Measurements from ENCODE around the gene SEMG2. TPM values are rescaled to one million over a fixed set of nuclear protein-coding genes. Genes with fewer than 3 reads are reported as not detected.

SEMG2 gene
- total and polyA plus RNA-seq, 9 of the 15 experiments (the other 6 are each of a cell fraction or from before 2014, with no cell fraction given), result not detected

GRCh38 chr20:45174434-45175364, 46.5 kb upstream of the SEMG2 start, which contains the start of gene PI3:
PI3 (plus strand) TSS chr20:45174902; CDS start chr20:45174923, 21 bp downstream.
- H3K9me1 ChIP-seq (ENCODE audit: control insufficient read depth, insufficient read depth, low read length), result no peaks in the 10 kb centered on the region
- no peaks in the 10 kb centered on the region for H4K20me1 ChIP-seq (replicated peaks; ENCODE audit: control insufficient read depth, insufficient read depth, low read length)
- no peak for FAIRE-seq
- H2AFZ ChIP-seq (ENCODE audit: low read depth, low read length), result no peak within 1 kb of the TSS
- H3K36me3 ChIP-seq (ENCODE audit: control insufficient read depth, insufficient read depth, low read length), result no peaks in the 10 kb centered on the region
- no peak for DNase-seq (ENCODE audit: extremely low read depth in 1 of 4, low spot score in 3 of 4)
- no peak within 1 kb of the TSS for H3K9ac ChIP-seq (ENCODE audit: insufficient read depth in 1 of 2, low read depth in 2 of 2, low read length in 2 of 2)
- intact Hi-C loops (cut with micrococcal nuclease), result no loop called here
- in situ Hi-C loops (cut with MboI), result no loop called here
- no TSS peak for BruUV-seq (replicated peaks)
- ATAC-seq, result no peak
- peaks cover 2 to 24% of the 10 kb centered on the region in 2 experiments; a peak in 4 of 5 replicates for H3K27me3 ChIP-seq (ENCODE audit: control insufficient read depth in 2 of 2, insufficient read depth in 2 of 2, low read length in 2 of 2)
- TF ChIP-seq RBM17 (IDR thresholded peaks at IDR 0.05; ENCODE audit: borderline replicate concordance, low read depth, low read length), result no peak
- no peak for TF ChIP-seq FOXP4 (CRISPR knock-in tag; IDR thresholded peaks at IDR 0.05; ENCODE audit: borderline replicate concordance)
- TF ChIP-seq MCM2 (IDR thresholded peaks at IDR 0.05; ENCODE audit: low read depth), result no peak
- TF ChIP-seq E2F6 (IDR thresholded peaks at IDR 0.05; ENCODE audit: borderline replicate concordance in 1 of 2, extremely low read depth in 1 of 2, insufficient read depth in 1 of 2, insufficient read length in 1 of 2, low read depth in 1 of 2, low read length in 1 of 2, poor library complexity in 1 of 2, severe bottlenecking in 1 of 2), result no peak
- 1% methylated on average over 8 of the region's 8 CpGs for WGBS (ENCODE audit: insufficient coverage, low coverage, missing lambda C conversion rate)
- H3K9me3 ChIP-seq (replicated peaks; ENCODE audit: control insufficient read depth, insufficient read depth, low read depth, low read length), result no peaks in the 10 kb centered on the region
- H3K4me3 ChIP-seq, result no peak within 1 kb of the TSS
- no peaks in the 10 kb centered on the region for H3K4me1 ChIP-seq (replicated peaks in 1 of 2; ENCODE audit: control insufficient read depth in 2 of 2, insufficient read depth in 2 of 2, low read length in 2 of 2)
- POLR2A ChIA-PET, result interaction anchor here (0.5 kb wide), 1 partner anchor 815 kb away, joined by 3 read pairs; no protein-coding TSS in a partner anchor
- CTCF ChIA-PET (ENCODE audit: low intra/inter-chr PET ratio), result no interaction called here
- no peaks in the 10 kb centered on the region for H3K79me2 ChIP-seq (ENCODE audit: control insufficient read depth, insufficient read depth, low read length)
- no peak within 1 kb of the TSS for H3K27ac ChIP-seq (ENCODE audit: extremely low read depth, low read depth, low read length)
- H3K4me2 ChIP-seq (ENCODE audit: insufficient read depth, low read length), result no peak within 1 kb of the TSS
